ENCODE results near the gene TMEM178B. TPM values are rescaled to one million over a fixed set of nuclear protein-coding genes. Genes with fewer than 3 reads are reported as not detected.
"Not testable (repeated sequence)": the region's sequence is repeated elsewhere in the genome, so short reads cannot be mapped to it uniquely, and the experiment has no call there.

The TMEM178B gene
- total RNA-seq, 4 donors from 2014 or later = 7.7 to 49.9 (median 25.9) TPM

DNA sequence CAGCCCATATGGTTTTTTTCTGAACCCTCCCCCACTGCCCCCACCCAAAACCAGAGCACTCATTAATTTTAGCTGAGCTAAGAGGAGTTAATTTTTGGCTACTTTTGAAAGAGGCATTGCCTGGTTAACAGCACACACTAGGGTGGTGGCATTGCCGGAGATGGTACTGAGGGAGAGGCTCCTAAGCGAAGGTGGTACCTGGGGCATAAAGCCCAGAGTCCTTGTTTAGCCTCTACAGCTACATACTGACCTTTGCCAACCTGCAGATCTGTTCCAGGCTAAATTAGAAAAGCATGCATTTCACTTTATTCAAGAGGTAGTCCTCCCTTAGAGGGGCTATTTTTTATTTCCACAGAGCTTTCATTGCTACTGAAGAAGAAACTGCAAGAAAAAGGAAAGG is 304.5 kb downstream of the TMEM178B start:
- no peak overlapping the region for H3K27ac ChIP-seq
- intact Hi-C loops (cut with DNase I) = no loop called here
- no peak overlapping the region for H3K4me3 ChIP-seq (replicated peaks in 1 of 3)
- H3K27me3 ChIP-seq = no peaks in the 10 kb centered on the region
- whole genome bisulfite sequencing, 2 donors = 92 to 94% methylated on average over 2 of the region's 2 CpGs
- DNase-seq = no peak
- TF ChIP-seq POLR2A (IDR thresholded peaks at IDR 0.05) = no peak
- TF ChIP-seq, protein P1, sequence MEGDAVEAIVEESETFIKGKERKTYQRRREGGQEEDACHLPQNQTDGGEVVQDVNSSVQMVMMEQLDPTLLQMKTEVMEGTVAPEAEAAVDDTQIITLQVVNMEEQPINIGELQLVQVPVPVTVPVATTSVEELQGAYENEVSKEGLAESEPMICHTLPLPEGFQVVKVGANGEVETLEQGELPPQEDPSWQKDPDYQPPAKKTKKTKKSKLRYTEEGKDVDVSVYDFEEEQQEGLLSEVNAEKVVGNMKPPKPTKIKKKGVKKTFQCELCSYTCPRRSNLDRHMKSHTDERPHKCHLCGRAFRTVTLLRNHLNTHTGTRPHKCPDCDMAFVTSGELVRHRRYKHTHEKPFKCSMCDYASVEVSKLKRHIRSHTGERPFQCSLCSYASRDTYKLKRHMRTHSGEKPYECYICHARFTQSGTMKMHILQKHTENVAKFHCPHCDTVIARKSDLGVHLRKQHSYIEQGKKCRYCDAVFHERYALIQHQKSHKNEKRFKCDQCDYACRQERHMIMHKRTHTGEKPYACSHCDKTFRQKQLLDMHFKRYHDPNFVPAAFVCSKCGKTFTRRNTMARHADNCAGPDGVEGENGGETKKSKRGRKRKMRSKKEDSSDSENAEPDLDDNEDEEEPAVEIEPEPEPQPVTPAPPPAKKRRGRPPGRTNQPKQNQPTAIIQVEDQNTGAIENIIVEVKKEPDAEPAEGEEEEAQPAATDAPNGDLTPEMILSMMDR (IDR thresholded peaks at IDR 0.05) = no peak
- H3K4me1 ChIP-seq = peaks cover 0 to 9% of the 10 kb centered on the region in 2 donors
- no peaks in the 10 kb centered on the region for H3K36me3 ChIP-seq
- no peaks in the 10 kb centered on the region for H3K9me3 ChIP-seq

DNA sequence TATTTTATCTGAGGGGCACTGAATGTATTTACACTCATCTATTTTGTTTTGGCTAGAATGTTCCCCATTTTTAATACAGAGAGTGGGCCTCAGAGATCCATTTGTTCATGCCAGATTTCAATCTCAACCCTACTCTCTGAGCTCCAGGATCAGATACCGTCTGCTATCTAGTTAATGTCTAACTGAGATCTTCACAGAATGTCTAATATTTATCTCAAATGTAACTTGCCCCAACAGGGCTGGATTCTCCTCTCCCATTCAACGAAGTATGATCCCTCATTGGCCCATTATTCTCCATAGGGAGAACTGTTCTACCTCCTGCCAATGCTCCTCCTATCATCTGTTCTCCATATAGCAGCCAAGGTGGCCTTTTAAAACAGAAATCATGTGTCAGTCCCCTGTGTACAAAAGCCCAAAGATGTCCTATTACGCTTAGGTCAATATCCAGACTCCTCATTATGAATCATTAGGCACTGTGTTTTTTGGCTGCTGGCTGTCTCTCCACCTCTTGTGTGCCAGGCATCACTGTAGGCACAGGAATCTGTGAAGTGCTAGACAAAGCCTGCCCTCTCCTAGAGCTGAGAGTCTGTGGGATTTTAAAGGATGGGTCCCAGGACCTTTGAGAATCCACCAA is 308.0 kb downstream of the TMEM178B start:
- H3K36me3 ChIP-seq = no peaks in the 10 kb centered on the region
- DNase-seq = no peak
- no peak overlapping the region for H3K4me3 ChIP-seq (replicated peaks in 1 of 3)
- H3K9me3 ChIP-seq = no peaks in the 10 kb centered on the region
- TF ChIP-seq POLR2A (IDR thresholded peaks at IDR 0.05) = no peak
- TF ChIP-seq, protein P1 (IDR thresholded peaks at IDR 0.05) = no peak
- 73 to 81% methylated on average over 3 of the region's 3 CpGs for WGBS, 2 donors
- intact Hi-C loops (cut with DNase I) = no loop called here
- peaks cover 0 to 9% of the 10 kb centered on the region in 2 donors for H3K4me1 ChIP-seq
- H3K27ac ChIP-seq = no peak overlapping the region
- H3K27me3 ChIP-seq = no peaks in the 10 kb centered on the region

DNA sequence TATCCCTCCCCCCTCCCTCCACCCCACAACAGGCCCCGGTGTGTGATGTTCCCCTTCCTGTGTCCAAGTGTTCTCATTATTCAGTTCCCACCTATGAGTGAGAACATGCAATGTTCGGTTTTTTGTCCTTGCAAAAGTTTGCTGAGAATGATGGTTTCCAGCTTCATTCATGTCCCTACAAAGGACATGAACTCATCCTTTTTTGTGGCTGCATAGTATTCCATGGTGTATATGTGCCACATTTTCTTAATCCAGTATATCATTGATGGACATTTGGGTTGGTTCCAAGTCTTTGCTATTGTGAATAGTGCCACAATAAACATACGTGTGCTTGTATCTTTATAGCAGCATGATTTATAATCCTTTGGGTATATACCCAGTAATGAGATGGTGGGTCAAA is 309.5 kb downstream of the TMEM178B start:
- intact Hi-C loops (cut with DNase I); H3K36me3 ChIP-seq; H3K27ac ChIP-seq; H3K4me3 ChIP-seq (replicated peaks in 1 of 3); H3K4me1 ChIP-seq; H3K27me3 ChIP-seq; DNase-seq; H3K9me3 ChIP-seq: not testable (repeated sequence)
- 89 to 98% methylated on average over 3 of the region's 3 CpGs for WGBS, 2 donors

DNA sequence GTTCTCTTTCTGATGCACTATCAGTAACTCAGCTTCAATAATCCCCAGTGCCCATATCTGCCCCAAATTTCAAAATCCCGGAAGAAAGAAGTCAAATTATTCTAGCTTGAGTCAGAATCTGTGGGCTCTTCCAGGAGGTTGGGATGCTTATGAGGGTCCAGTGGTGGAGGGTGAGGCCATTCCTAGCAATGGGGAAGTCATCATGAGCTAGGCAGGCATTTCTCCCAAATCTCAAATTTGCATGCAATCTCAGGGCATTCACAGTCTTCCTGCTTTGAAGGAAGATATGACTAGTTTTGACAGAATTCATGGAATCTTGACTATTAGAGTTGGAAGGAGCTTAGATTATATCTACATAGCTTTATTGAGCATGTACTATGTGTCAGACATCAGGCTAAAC is 313.0 kb downstream of the TMEM178B start:
- no peak overlapping the region for H3K4me3 ChIP-seq (replicated peaks in 1 of 3)
- intact Hi-C loops (cut with DNase I) = no loop called here
- TF ChIP-seq, protein P1 (IDR thresholded peaks at IDR 0.05) = no peak
- no peak for TF ChIP-seq POLR2A (IDR thresholded peaks at IDR 0.05)
- WGBS, 2 donors = 93 to 100% methylated on average over 1 of the region's 1 CpG
- H3K27ac ChIP-seq = no peak overlapping the region
- H3K36me3 ChIP-seq = no peaks in the 10 kb centered on the region
- H3K9me3 ChIP-seq = no peaks in the 10 kb centered on the region
- no peak for DNase-seq
- no peaks in the 10 kb centered on the region for H3K27me3 ChIP-seq
- H3K4me1 ChIP-seq = peaks cover 0 to 2% of the 10 kb centered on the region in 2 donors

DNA sequence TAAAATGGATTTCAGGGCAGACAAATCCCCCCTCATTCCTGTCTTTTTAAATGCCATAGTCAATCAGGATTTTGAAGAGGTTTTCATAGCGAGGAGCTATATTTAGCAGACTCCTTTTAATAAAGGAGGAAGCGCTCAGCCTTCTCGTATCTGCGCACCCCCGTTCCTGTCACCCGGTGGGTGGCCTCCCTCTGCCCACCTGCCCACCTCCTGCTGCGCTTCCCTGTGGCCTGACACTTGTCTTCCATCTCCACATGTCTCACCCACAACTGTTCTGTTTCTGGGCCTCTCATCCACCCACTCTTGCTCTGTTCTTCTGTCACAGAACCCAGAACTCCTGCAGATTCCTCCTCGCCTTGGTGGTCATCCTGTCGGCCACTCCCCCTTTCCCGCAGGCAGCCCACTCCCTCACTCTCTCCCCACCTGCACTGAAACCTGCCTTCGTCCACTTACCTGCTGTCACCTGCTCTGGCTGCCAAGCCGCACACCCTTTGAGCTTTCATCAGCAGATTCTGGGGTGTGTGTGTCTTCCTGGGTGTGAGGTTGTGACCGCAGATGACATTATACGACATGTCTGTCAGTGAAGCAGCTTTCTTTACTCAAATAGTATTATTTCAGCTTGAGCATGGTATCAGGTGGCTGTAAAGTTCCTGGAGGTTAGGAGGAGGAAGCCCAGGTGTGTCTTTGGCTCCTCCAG is 313.8 kb downstream of the TMEM178B start:
- 82 to 88% methylated on average over 14 of the region's 14 CpGs for WGBS, 2 donors
- TF ChIP-seq, protein P1 (IDR thresholded peaks at IDR 0.05) = no peak
- TF ChIP-seq POLR2A (IDR thresholded peaks at IDR 0.05) = no peak
- Histone ChIP-seq H3K9me3 (no peaks in the 10 kb centered on the region), H3K27me3 (no peaks in the 10 kb centered on the region), H3K27ac (no peak overlapping the region), H3K4me3 (replicated peaks in 1 of 3) (no peak overlapping the region), H3K36me3 (no peaks in the 10 kb centered on the region), H3K4me1 (no peaks in the 10 kb centered on the region)
- DNase-seq = no peak
- intact Hi-C loops (cut with DNase I) = no loop called here

Measured in thyroid gland (tissue), 4 donors.